ENCODE measurements around the gene CALD1. TPM values are rescaled to one million over a fixed set of nuclear protein-coding genes. Genes with fewer than 3 reads are reported as not detected.

Gene CALD1
- total RNA-seq, 1 experiment from 2014 or later, result 147 TPM

DNA sequence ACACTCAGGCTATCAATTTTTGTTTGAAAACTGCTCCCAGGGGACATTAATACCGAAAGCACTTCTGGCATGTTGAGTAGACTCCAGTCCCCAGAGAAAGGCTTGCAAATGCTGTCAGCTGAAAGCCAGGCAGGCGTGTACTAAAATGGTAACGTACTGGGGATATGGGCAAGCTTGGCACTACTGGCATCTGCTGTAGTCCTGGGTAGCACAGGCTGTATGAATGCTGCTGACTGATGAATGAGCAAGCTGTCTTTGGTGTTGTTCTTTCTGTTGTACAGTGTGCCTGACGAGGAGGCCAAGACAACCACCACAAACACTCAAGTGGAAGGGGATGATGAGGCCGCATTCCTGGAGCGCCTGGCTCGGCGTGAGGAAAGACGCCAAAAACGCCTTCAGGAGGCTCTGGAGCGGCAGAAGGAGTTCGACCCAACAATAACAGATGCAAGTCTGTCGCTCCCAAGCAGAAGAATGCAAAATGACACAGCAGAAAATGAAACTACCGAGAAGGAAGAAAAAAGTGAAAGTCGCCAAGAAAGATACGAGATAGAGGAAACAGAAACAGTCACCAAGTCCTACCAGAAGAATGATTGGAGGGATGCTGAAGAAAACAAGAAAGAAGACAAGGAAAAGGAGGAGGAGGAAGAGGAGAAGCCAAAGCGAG lies 153.4 kb downstream of the CALD1 start:
- H3K4me3 Mint-ChIP-seq, result no peak overlapping the region
- no peaks in the 10 kb centered on the region for H3K4me1 Mint-ChIP-seq
- peaks cover 43% of the 10 kb centered on the region for H3K36me3 Mint-ChIP-seq
- TF ChIP-seq, protein P1, sequence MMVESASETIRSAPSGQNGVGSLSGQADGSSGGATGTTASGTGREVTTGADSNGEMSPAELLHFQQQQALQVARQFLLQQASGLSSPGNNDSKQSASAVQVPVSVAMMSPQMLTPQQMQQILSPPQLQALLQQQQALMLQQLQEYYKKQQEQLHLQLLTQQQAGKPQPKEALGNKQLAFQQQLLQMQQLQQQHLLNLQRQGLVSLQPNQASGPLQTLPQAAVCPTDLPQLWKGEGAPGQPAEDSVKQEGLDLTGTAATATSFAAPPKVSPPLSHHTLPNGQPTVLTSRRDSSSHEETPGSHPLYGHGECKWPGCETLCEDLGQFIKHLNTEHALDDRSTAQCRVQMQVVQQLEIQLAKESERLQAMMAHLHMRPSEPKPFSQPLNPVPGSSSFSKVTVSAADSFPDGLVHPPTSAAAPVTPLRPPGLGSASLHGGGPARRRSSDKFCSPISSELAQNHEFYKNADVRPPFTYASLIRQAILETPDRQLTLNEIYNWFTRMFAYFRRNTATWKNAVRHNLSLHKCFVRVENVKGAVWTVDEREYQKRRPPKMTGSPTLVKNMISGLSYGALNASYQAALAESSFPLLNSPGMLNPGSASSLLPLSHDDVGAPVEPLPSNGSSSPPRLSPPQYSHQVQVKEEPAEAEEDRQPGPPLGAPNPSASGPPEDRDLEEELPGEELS (CRISPR knock-in tag; IDR thresholded peaks at IDR 0.05), result no peak
- TF ChIP-seq ZNF219 (CRISPR knock-in tag; IDR thresholded peaks at IDR 0.05; ENCODE audit: borderline replicate concordance), result no peak
- TF ChIP-seq ELF4 (CRISPR knock-in tag; IDR thresholded peaks at IDR 0.05; ENCODE audit: low read depth), result no peak
- TF ChIP-seq, protein P2, sequence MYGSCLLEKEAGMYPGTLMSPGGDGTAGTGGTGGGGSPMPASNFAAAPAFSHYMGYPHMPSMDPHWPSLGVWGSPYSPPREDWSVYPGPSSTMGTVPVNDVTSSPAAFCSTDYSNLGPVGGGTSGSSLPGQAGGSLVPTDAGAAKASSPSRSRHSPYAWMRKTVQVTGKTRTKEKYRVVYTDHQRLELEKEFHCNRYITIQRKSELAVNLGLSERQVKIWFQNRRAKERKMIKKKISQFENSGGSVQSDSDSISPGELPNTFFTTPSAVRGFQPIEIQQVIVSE (CRISPR knock-in tag; IDR thresholded peaks at IDR 0.05; ENCODE audit: borderline replicate concordance), result no peak
- TF ChIP-seq, protein P3, sequence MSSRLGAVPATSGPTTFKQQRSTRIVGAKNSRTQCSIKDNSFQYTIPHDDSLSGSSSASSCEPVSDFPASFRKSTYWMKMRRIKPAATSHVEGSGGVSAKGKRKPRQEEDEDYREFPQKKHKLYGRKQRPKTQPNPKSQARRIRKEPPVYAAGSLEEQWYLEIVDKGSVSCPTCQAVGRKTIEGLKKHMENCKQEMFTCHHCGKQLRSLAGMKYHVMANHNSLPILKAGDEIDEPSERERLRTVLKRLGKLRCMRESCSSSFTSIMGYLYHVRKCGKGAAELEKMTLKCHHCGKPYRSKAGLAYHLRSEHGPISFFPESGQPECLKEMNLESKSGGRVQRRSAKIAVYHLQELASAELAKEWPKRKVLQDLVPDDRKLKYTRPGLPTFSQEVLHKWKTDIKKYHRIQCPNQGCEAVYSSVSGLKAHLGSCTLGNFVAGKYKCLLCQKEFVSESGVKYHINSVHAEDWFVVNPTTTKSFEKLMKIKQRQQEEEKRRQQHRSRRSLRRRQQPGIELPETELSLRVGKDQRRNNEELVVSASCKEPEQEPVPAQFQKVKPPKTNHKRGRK (CRISPR knock-in tag; IDR thresholded peaks at IDR 0.05; ENCODE audit: borderline replicate concordance), result no peak
- TF ChIP-seq, protein P4, sequence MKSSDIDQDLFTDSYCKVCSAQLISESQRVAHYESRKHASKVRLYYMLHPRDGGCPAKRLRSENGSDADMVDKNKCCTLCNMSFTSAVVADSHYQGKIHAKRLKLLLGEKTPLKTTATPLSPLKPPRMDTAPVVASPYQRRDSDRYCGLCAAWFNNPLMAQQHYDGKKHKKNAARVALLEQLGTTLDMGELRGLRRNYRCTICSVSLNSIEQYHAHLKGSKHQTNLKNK (CRISPR knock-in tag; IDR thresholded peaks at IDR 0.05), result no peak
- no peak for TF ChIP-seq SP1 (CRISPR knock-in tag; conservative IDR thresholded peaks at IDR 0.05)
- TF ChIP-seq, protein P5, sequence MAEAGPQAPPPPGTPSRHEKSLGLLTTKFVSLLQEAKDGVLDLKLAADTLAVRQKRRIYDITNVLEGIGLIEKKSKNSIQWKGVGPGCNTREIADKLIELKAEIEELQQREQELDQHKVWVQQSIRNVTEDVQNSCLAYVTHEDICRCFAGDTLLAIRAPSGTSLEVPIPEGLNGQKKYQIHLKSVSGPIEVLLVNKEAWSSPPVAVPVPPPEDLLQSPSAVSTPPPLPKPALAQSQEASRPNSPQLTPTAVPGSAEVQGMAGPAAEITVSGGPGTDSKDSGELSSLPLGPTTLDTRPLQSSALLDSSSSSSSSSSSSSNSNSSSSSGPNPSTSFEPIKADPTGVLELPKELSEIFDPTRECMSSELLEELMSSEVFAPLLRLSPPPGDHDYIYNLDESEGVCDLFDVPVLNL (CRISPR knock-in tag; IDR thresholded peaks at IDR 0.05; ENCODE audit: borderline replicate concordance, low read depth), result no peak
- POLR2A ChIA-PET, result no interaction called here
- DNase-seq (ENCODE audit: low spot score) (no peak), ATAC-seq (no peak)
- CTCF ChIA-PET, result no interaction called here
- H3K9me3 Mint-ChIP-seq, result no peaks in the 10 kb centered on the region
- no peaks in the 10 kb centered on the region for H3K27me3 Mint-ChIP-seq (ENCODE audit: low read depth)
- H3K27ac Mint-ChIP-seq, result peak overlapping the region; percentile 35

DNA sequence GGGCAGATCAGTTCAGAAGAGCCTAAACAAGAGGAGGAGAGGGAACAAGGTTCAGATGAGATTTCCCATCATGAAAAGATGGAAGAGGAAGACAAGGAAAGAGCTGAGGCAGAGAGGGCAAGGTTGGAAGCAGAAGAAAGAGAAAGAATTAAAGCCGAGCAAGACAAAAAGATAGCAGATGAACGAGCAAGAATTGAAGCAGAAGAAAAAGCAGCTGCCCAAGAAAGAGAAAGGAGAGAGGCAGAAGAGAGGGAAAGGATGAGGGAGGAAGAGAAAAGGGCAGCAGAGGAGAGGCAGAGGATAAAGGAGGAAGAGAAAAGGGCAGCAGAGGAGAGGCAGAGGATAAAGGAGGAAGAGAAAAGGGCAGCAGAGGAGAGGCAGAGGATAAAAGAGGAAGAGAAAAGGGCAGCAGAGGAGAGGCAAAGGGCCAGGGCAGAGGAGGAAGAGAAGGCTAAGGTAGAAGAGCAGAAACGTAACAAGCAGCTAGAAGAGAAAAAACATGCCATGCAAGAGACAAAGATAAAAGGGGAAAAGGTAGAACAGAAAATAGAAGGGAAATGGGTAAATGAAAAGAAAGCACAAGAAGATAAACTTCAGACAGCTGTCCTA lies 154.1 kb downstream of the CALD1 start:
- H3K27ac Mint-ChIP-seq, result peak overlapping the region; percentile 35
- ChIA-PET CTCF (no interaction called here), POLR2A (no interaction called here)
- TF ChIP-seq, protein P6, sequence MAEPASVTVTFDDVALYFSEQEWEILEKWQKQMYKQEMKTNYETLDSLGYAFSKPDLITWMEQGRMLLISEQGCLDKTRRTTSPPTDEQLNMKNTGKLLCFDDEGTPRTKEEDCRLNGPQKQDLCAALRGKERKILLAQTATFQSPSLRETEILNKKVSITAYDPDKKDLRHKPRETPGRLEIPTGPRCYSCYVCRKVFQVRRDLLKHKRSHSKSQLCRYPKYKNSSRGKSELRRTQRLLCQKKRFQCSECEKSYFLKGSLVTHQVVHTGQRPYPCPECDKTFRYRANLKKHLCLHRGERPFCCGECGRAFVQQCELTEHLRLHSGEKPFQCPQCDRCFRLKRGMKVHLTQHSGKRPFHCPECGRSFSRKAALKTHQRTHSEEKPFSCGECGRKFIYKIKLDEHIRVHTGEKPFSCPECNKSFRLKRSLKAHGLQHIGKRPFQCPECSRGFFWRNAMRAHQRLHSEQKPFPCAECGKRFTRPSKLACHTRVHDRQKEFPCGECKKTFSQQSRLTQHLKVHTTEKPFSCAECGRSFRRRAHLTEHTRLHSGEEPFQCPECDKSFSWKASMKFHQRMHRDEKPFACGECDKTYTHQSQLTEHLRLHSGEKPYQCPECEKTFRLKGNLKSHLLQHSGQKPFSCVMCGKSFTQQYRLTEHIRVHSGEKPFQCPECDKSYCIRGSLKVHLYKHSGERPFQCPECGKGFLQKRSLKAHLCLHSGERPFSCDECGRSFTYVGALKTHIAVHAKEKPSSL (CRISPR knock-in tag; conservative IDR thresholded peaks at IDR 0.05), result no peak
- TF ChIP-seq KAT7 (CRISPR knock-in tag; IDR thresholded peaks at IDR 0.05; ENCODE audit: borderline replicate concordance) (no peak), ZNF317 (CRISPR knock-in tag; IDR thresholded peaks at IDR 0.05; ENCODE audit: borderline replicate concordance, low read depth) (no peak), MXD4 (CRISPR knock-in tag; IDR thresholded peaks at IDR 0.05; ENCODE audit: borderline replicate concordance) (no peak), NFE2L1 (CRISPR knock-in tag; IDR thresholded peaks at IDR 0.05) (no peak), CREB1 (CRISPR knock-in tag; IDR thresholded peaks at IDR 0.05) (no peak), ZNF219 (CRISPR knock-in tag; IDR thresholded peaks at IDR 0.05; ENCODE audit: borderline replicate concordance) (no peak), NR3C1 (CRISPR knock-in tag; conservative IDR thresholded peaks at IDR 0.05; ENCODE audit: low read depth) (no peak), RELA (CRISPR knock-in tag; IDR thresholded peaks at IDR 0.05; ENCODE audit: borderline replicate concordance) (no peak), TEAD1 (CRISPR knock-in tag; IDR thresholded peaks at IDR 0.05) (no peak), TP53 (CRISPR knock-in tag; IDR thresholded peaks at IDR 0.05) (no peak), MYBL2 (CRISPR knock-in tag; IDR thresholded peaks at IDR 0.05) (no peak)
- TF ChIP-seq, protein P7, sequence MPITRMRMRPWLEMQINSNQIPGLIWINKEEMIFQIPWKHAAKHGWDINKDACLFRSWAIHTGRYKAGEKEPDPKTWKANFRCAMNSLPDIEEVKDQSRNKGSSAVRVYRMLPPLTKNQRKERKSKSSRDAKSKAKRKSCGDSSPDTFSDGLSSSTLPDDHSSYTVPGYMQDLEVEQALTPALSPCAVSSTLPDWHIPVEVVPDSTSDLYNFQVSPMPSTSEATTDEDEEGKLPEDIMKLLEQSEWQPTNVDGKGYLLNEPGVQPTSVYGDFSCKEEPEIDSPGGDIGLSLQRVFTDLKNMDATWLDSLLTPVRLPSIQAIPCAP (CRISPR knock-in tag; IDR thresholded peaks at IDR 0.05), result no peak
- TF ChIP-seq, protein P8, sequence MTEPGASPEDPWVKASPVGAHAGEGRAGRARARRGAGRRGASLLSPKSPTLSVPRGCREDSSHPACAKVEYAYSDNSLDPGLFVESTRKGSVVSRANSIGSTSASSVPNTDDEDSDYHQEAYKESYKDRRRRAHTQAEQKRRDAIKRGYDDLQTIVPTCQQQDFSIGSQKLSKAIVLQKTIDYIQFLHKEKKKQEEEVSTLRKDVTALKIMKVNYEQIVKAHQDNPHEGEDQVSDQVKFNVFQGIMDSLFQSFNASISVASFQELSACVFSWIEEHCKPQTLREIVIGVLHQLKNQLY (CRISPR knock-in tag; IDR thresholded peaks at IDR 0.05), result no peak
- H3K4me3 Mint-ChIP-seq, result no peak overlapping the region
- H3K36me3 Mint-ChIP-seq, result peaks cover 41% of the 10 kb centered on the region
- H3K9me3 Mint-ChIP-seq, result no peaks in the 10 kb centered on the region
- DNase-seq (ENCODE audit: low spot score) (no peak), ATAC-seq (no peak)
- H3K4me1 Mint-ChIP-seq, result no peaks in the 10 kb centered on the region
- H3K27me3 Mint-ChIP-seq (ENCODE audit: low read depth), result no peaks in the 10 kb centered on the region

Measured in WTC11 (cell line).